Measurements from ENCODE around the gene MCTP2. TPM values are rescaled to one million over a fixed set of nuclear protein-coding genes. Genes with fewer than 3 reads are reported as not detected.

The MCTP2 gene
- total RNA-seq, 2 donors from 2014 or later, result 25.4 to 46.3 TPM

- Histone ChIP-seq H3K4me1 (replicated peaks) (no peaks in the 10 kb centered on the region), H3K36me3 (no peaks in the 10 kb centered on the region), H3K9me3 (no peaks in the 10 kb centered on the region), H3K27ac (no peak overlapping the region), H3K4me3 (no peak overlapping the region), H3K27me3 (replicated peaks; ENCODE audit: insufficient read depth) (no peaks in the 10 kb centered on the region)
- TF ChIP-seq POLR2AphosphoS5 (IDR thresholded peaks at IDR 0.05) (no peak), POLR2A (IDR thresholded peaks at IDR 0.05) (no peak), CTCF (IDR thresholded peaks at IDR 0.05) (no peak)
- 90% methylated on average over 5 of the region's 5 CpGs for WGBS
- intact Hi-C loops (cut with DNase I), result no loop called here
- no peak for DNase-seq (ENCODE audit: low spot score)
These were observed 294.8 kb downstream of the MCTP2 start for GRCh38 chr15:94526071-94526689.

- Histone ChIP-seq H3K4me3 (no peak overlapping the region), H3K27me3 (replicated peaks; ENCODE audit: insufficient read depth) (no peaks in the 10 kb centered on the region), H3K27ac (no peak overlapping the region), H3K9me3 (no peaks in the 10 kb centered on the region), H3K4me1 (replicated peaks) (no peaks in the 10 kb centered on the region), H3K36me3 (no peaks in the 10 kb centered on the region)
- no peak for DNase-seq (ENCODE audit: low spot score)
- 90% methylated on average over 3 of the region's 3 CpGs for WGBS
- TF ChIP-seq POLR2AphosphoS5 (IDR thresholded peaks at IDR 0.05) (no peak), CTCF (IDR thresholded peaks at IDR 0.05) (no peak), POLR2A (IDR thresholded peaks at IDR 0.05) (no peak)
- intact Hi-C loops (cut with DNase I), result no loop called here
These were observed 300.9 kb downstream of the MCTP2 start for GRCh38 chr15:94532226-94532625.
